K562 (cell line): ENCODE measurements around the gene ARL16. TPM values are rescaled to one million over a fixed set of nuclear protein-coding genes. Genes with fewer than 3 reads are reported as not detected.
A peak's percentile ranks its signal among the peaks of the same experiment; 100 is the strongest.

Source experiments
- DIDO1 ChIP-seq: fragments of 450-650 bp; IDR thresholded peaks from 2 replicates; pipeline ENCODE4 v1.6.1; 2016; ENCODE audit warnings: low read depth, missing biosample characterization, missing genetic modification characterization
- FOXM1 ChIP-seq, 2 experiments: fragments of 450-650 bp in 1 of 2; sonication (generic) in 1 of 2; formaldehyde crosslinking in 1 of 2; IDR thresholded peaks; 2 replicates each; pipeline versions ENCODE4 v1.6.1 to v1.9.0; 2017 to 2022; ENCODE audit warnings: low read depth in 2 of 2, mild to moderate bottlenecking in 2 of 2, missing genetic modification reagents in 1 of 2, moderate library complexity in 1 of 2
- HDAC6 ChIP-seq: IDR thresholded peaks from 2 replicates; pipeline ENCODE4 v1.6.1; 2012; ENCODE audit warnings: low read depth, mild to moderate bottlenecking, control low read depth, inconsistent platforms, low read length, moderate library complexity
- HNRNPH1 ChIP-seq: fragments of 200-400 bp; formaldehyde crosslinking; optimal IDR thresholded peaks from 2 replicates; pipeline ENCODE3; 2017; ENCODE audit warnings: low read depth, mild to moderate bottlenecking, low read length, moderate library complexity
- MGA ChIP-seq: fragments of 450-650 bp; IDR thresholded peaks from 2 replicates; pipeline ENCODE4 v1.6.1; 2016; ENCODE audit warnings: mild to moderate bottlenecking, moderate library complexity
- NFIX ChIP-seq: fragments of 250-450 bp; sonication (Bioruptor Pico); IDR thresholded peaks from 2 replicates; pipeline ENCODE4 v1.4.0; 2020; ENCODE audit warnings: low read depth, mild to moderate bottlenecking, moderate library complexity
- NR1H2 ChIP-seq: sonication (generic); formaldehyde crosslinking; IDR thresholded peaks from 2 replicates; pipeline ENCODE4 v1.4.0; 2020; ENCODE audit warnings: mild to moderate bottlenecking, missing genetic modification reagents
- RFX5 ChIP-seq: IDR thresholded peaks from 2 replicates; pipeline ENCODE4 v1.6.1; 2011; ENCODE audit warnings: low read depth, mild to moderate bottlenecking, improper control_type of control experiment, low read length
- TAF9B ChIP-seq: fragments of 450-650 bp; IDR thresholded peaks from 2 replicates; pipeline ENCODE4 v1.6.1; 2018; ENCODE audit warnings: mild to moderate bottlenecking; ENCODE audit not compliant: partially characterized antibody
- TFAP4 ChIP-seq: sonication (generic); formaldehyde crosslinking; IDR thresholded peaks from 2 replicates; pipeline ENCODE4 v1.8.0; 2022; ENCODE audit warnings: missing genetic modification reagents, mild to moderate bottlenecking, moderate library complexity, borderline replicate concordance
- TRIM28 ChIP-seq: fragments of 450-650 bp; IDR thresholded peaks from 2 replicates; pipeline ENCODE4 v1.6.1; 2017
- WHSC1 ChIP-seq: IDR thresholded peaks from one replicate; pipeline ENCODE4 v1.6.1; 2012; ENCODE audit warnings: low read length, control low read depth, inconsistent platforms
- ZNF121 ChIP-seq: sonication (generic); formaldehyde crosslinking; conservative IDR thresholded peaks from 2 replicates; pipeline ENCODE4 v1.8.0; 2022; ENCODE audit warnings: missing genetic modification reagents
- ZNF695 ChIP-seq: fragments of 450-650 bp; formaldehyde crosslinking; IDR thresholded peaks from 2 replicates; pipeline ENCODE4 v1.4.0; 2020; ENCODE audit warnings: mild to moderate bottlenecking, moderate library complexity
- polyA plus RNA-seq, 8 experiments: library from polyadenylated mRNA; depleted of rRNA in 4 of 8; stranded (reverse) in 5 of 8; unstranded in 3 of 8; fragments of >200 nt; fragmentation: Nextera tagmentation in 2 of 8; fragmentation: Illumina TruSeq in 1 of 8; extraction: Ambion mirVana in 2 of 8; extraction: Trizol in 1 of 8; gene quantifications; 2 replicates each; pipeline versions ENCODE4 v1.2.1 to v1.2.3, GENCODE V29; 2011 to 2014; ENCODE audit warnings: inconsistent platforms in 1 of 8, missing spikeins in 1 of 8
- total RNA-seq, 7 experiments: library from RNA; depleted of rRNA in 6 of 7; stranded (reverse); fragments of >200 nt in 6 of 7; fragmentation: Illumina TruSeq in 2 of 7; extraction: Trizol in 2 of 7; gene quantifications; 2 replicates each; pipeline versions ENCODE4 v1.2.1 to v1.2.3, GENCODE V29; 2011 to 2021; ENCODE audit warnings: low replicate concordance in 1 of 7

The ARL16 gene
- total and polyA plus RNA-seq, 9 of the 15 experiments (the other 6 are each of a cell fraction or from before 2014, with no cell fraction given): 5.4 to 32.4 (median 22.6) TPM

DNA sequence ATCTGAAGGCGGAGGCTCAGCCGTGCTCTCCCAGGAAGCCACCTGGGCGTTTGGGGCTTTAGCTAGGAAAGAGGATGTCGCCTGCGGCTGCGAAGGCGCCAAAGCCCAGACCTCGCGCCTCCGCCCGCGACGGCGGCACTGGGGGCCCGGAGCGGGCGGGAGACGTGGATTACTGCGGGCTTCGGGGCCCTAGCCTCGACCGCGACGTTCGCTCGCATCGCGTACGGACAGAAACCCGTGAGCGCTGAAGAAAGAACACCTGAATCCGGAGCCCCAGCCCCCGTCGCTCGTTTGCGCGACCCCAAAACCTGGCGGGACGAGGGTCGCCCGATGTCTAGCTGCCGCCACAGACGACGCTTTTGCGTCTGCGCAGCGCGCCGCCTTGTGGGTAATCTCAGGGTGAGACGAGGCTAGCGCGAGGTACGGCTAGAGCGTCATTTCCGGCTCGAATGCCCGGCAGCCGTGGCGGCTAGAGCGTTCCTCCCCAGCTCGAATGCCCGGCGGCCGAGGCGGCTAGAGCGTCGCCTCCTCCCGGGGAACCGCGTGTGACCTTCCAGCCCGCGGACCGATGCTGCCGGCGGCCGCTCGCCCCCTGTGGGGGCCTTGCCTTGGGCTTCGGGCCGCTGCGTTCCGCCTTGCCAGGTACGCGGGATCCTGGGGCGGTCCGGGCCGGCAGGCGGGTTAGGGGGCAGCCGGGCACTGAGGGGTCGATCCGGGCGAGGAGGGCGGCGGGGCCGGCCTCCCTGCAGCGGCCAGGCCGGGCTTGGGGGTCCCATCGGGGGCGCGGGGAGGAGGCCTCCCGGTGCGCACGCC, 19.5 kb upstream of the ARL16 start, which contains the start of gene MRPL12 (continued):
- 0 out of 2 replicates have a peak, but pooled peaks have one; percentile 64 for TF ChIP-seq NR1H2 (CRISPR knock-in tag)
- TF ChIP-seq TRIM28: no peak
- TF ChIP-seq HNRNPH1: no peak
- no peak for TF ChIP-seq NFIX (CRISPR knock-in tag)
- TF ChIP-seq HDAC6: no peak
- peak; percentile 69; the same call in 1 of the 2 replicates for TF ChIP-seq DIDO1 (tag)
- peak; percentile 84 for TF ChIP-seq MGA
- TF ChIP-seq ZNF121 (CRISPR knock-in tag): no peak
- peak; percentile 85 for TF ChIP-seq TFAP4 (CRISPR knock-in tag)
- TF ChIP-seq TAF9B: peak; percentile 79
- no peak for TF ChIP-seq WHSC1
- no peak; the same call in 1 of the 2 replicates for TF ChIP-seq RFX5
- no peak for TF ChIP-seq ZNF695 (CRISPR knock-in tag)
- no peak for TF ChIP-seq FOXM1 (IDR thresholded peaks at IDR 0.05; ENCODE audit: low read depth)
- TF ChIP-seq FOXM1 (CRISPR knock-in tag; IDR thresholded peaks at IDR 0.05; ENCODE audit: low read depth): no peak; the same call in 1 of the 2 replicates
